Kidney (tissue), 14 donors: Measurements from ENCODE around the gene NUDCD3. TPM values are rescaled to one million over a fixed set of nuclear protein-coding genes. Genes with fewer than 3 reads are reported as not detected.

Experiments
- DNase-seq, 5 donors: peaks; one replicate each; pipeline ENCODE4 v3.0.0-alpha.2; 2013 to 2020
- FAIRE-seq: peaks from 2 replicates; lab custom pipeline; 2012; peaks lifted over from hg19 to GRCh38; lab: Jason Lieb, UNC
- H3K27ac ChIP-seq, 2 donors: one replicate each; pipeline ENCODE4 v1.7.0; 2013; ENCODE audit warnings: low read depth in 2 of 2, low read length in 2 of 2, inconsistent platforms in 1 of 2
- H3K27me3 ChIP-seq: one replicate; pipeline ENCODE4 v1.7.1; 2013; ENCODE audit warnings: low read length, inconsistent platforms; ENCODE audit not compliant: control insufficient read depth, insufficient read depth
- H3K36me3 ChIP-seq, 3 donors: one replicate each; pipeline versions ENCODE4 v1.7.0 to v1.7.1; 2013; ENCODE audit warnings: low read length in 3 of 3, control low read depth in 1 of 3, inconsistent platforms in 1 of 3; ENCODE audit not compliant: insufficient read depth in 3 of 3, control insufficient read depth in 2 of 3
- H3K4me1 ChIP-seq, 3 donors: one replicate each; pipeline versions ENCODE4 v1.7.0 to v1.7.1; 2013; ENCODE audit warnings: low read length in 3 of 3, inconsistent platforms in 1 of 3, low read depth in 1 of 3; ENCODE audit not compliant: control insufficient read depth in 2 of 3, insufficient read depth in 2 of 3
- H3K4me3 ChIP-seq, 3 donors: one replicate each; pipeline versions ENCODE4 v1.7.0 to v1.8.1; 2013; ENCODE audit warnings: low read length in 3 of 3, control low read depth in 1 of 3, inconsistent platforms in 1 of 3
- H3K9ac ChIP-seq, 3 donors: one replicate each; pipeline versions ENCODE4 v1.7.0 to v1.7.1; 2013; ENCODE audit warnings: low read length in 3 of 3, control low read depth in 1 of 3, inconsistent platforms in 1 of 3
- H3K9me3 ChIP-seq, 3 donors: one replicate each; pipeline versions ENCODE4 v1.7.0 to v1.7.1; 2013; ENCODE audit warnings: low read length in 3 of 3, control low read depth in 1 of 3, inconsistent platforms in 1 of 3; ENCODE audit not compliant: control insufficient read depth in 2 of 3, insufficient read depth in 1 of 3
- intact Hi-C: fragments of 100-400 bp; cut with DNase I; formaldehyde crosslinking; loops from one replicate; pipeline ENCODE4 v1.11.1; 2022
- polyA plus RNA-seq: library from polyadenylated mRNA; stranded (reverse); fragments of 350-450 nt; fragmentation: Illumina TruSeq; extraction: RNeasy Lipid Tissue Mini Kit (QIAGEN cat#74804); gene quantifications from one replicate; pipeline ENCODE4 v1.2.3, GENCODE V29; 2014; ENCODE audit warnings: low read depth, low replicate concordance; ENCODE audit not compliant: insufficient read depth
- total RNA-seq: library from RNA; stranded (reverse); fragmentation: NEBNext Ultra II Directional; extraction: Animal tissue kit (Norgen Biotek cat#: 25700); gene quantifications from one replicate; pipeline ENCODE4 v1.2.1, GENCODE V29; 2021
- TF ChIP-seq, protein P1 (sequence below): IDR thresholded peaks from 3 replicates; pipeline ENCODE4 v1.5.1; 2012; ENCODE audit warnings: mild to moderate bottlenecking, moderate library complexity, borderline replicate concordance; ENCODE audit not compliant: insufficient read depth; ENCODE audit errors: extremely low read depth
- donor health status: control.
- donor health status: control.
- donor health status: control.
- donor health status: control.
- donor health status: control.
- donor health status: DM: yes; HTN: yes; CAD: no.
- donor health status: Normal renal cell carcinoma (clear cell type).

Gene NUDCD3
- total and polyA plus RNA-seq, 2 donors from 2014 or later: 37.9 to 97.7 TPM

- H3K9ac ChIP-seq: no peak overlapping the region
- TF ChIP-seq, protein P1, sequence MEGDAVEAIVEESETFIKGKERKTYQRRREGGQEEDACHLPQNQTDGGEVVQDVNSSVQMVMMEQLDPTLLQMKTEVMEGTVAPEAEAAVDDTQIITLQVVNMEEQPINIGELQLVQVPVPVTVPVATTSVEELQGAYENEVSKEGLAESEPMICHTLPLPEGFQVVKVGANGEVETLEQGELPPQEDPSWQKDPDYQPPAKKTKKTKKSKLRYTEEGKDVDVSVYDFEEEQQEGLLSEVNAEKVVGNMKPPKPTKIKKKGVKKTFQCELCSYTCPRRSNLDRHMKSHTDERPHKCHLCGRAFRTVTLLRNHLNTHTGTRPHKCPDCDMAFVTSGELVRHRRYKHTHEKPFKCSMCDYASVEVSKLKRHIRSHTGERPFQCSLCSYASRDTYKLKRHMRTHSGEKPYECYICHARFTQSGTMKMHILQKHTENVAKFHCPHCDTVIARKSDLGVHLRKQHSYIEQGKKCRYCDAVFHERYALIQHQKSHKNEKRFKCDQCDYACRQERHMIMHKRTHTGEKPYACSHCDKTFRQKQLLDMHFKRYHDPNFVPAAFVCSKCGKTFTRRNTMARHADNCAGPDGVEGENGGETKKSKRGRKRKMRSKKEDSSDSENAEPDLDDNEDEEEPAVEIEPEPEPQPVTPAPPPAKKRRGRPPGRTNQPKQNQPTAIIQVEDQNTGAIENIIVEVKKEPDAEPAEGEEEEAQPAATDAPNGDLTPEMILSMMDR: no peak
- intact Hi-C loops: no loop called here
- FAIRE-seq (no peak), DNase-seq (no peak)
- no peaks in the 10 kb centered on the region for H3K27me3 ChIP-seq
- no peak overlapping the region for H3K4me3 ChIP-seq
- no peak overlapping the region for H3K27ac ChIP-seq
- peaks cover 0 to 3% (median 0%) of the 10 kb centered on the region in 3 donors for H3K9me3 ChIP-seq
- H3K36me3 ChIP-seq: peaks cover 16 to 41% (median 22%) of the 10 kb centered on the region in 3 donors
- H3K4me1 ChIP-seq: peaks cover 3 to 28% (median 15%) of the 10 kb centered on the region in 3 donors
Measured at GRCh38 chr7:44484482-44485313, 5.8 kb downstream of the NUDCD3 start.

DNA sequence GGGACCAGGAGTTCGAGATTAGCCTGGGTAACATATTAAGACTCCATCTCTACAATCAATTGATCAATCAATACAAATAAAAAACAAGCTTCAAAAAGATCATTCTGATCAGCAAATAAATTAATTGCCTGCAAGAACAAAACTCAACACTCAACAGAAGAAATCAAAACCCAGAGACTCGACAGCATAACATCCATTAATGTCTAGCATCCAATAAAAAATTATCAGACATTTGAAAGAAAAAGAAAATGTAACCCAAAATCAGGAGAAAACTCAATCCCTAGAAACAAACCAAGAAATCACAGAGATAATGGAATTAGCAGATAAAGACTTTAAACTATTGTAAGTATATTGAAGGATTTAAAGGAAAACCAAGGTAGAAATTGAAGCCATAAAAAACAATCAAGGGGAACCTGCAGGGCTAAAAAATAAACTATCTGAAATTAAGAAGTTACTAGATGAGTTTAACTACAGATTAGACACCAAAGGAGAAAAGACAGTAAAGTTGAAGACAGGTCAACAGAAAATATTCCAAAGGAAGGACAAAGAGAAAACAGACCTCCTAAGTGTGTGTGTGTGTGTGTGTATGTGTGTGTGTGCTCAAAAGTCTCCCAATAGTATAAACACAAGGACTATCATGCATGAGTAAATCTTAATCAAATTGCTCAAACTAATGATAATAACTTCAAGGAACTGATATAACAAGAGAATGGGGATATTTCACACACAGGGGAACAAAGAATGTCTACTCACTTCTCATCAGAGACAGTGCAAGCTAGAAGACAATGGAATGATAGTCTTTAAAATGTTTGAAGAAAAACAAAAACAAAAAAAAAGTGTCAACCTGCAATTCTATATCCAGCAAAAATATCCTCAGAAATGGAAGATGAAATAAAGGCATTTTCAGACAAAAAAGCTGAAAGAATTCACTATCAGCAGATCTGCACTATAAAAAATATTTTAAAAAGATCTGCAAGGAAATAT lies 7.7 kb downstream of the NUDCD3 start:
- intact Hi-C loops: no loop called here
- Histone ChIP-seq H3K4me3 (no peak overlapping the region), H3K27me3 (no peaks in the 10 kb centered on the region), H3K36me3 (peaks cover 16 to 52% (median 25%) of the 10 kb centered on the region in 3 donors), H3K4me1 (peaks cover 0 to 16% (median 7%) of the 10 kb centered on the region in 3 donors), H3K9me3 (peaks cover 0 to 3% (median 0%) of the 10 kb centered on the region in 3 donors), H3K9ac (no peak overlapping the region), H3K27ac (no peak overlapping the region)
- no peak for DNase-seq
- TF ChIP-seq, protein P1: no peak
- FAIRE-seq: no peak

- H3K27me3 ChIP-seq: no peaks in the 10 kb centered on the region
- intact Hi-C loops: loop anchor here (10.0 kb wide), 1 partner anchor 233 kb away; no protein-coding TSS in a partner anchor
- peaks cover 0 to 2% (median 0%) of the 10 kb centered on the region in 3 donors for H3K9me3 ChIP-seq
- H3K4me1 ChIP-seq: peaks cover 0 to 5% (median 2%) of the 10 kb centered on the region in 3 donors
- H3K36me3 ChIP-seq: peaks cover 5 to 44% (median 13%) of the 10 kb centered on the region in 3 donors
- H3K27ac ChIP-seq: no peak overlapping the region
- H3K4me3 ChIP-seq: no peak overlapping the region
- TF ChIP-seq, protein P1: no peak
- no peak overlapping the region for H3K9ac ChIP-seq
- FAIRE-seq (no peak), DNase-seq (no peak)
Measured at GRCh38 chr7:44477938-44478337, 12.5 kb downstream of the NUDCD3 start.
